ENCODE measurements around the gene HTR3D.

GRCh38 chr3:183991403-183991802 is 40.1 kb upstream of the HTR3D start:
- TF ChIP-seq CTCF (IDR thresholded peaks at IDR 0.05) (no peak), POLR2A (IDR thresholded peaks at IDR 0.05) (no peak)

Measured in breast epithelium (tissue), 3 donors.